ENCODE data around the gene PRSS53.

PRSS53 gene

GRCh38 chr16:31093132-31093703 is 4.5 kb upstream of the PRSS53 start:
- H3K27me3 ChIP-seq (ENCODE audit: low read length): no peaks in the 10 kb centered on the region
- H3K9me3 ChIP-seq (ENCODE audit: insufficient read depth, low read length): no peaks in the 10 kb centered on the region
- H3K9me2 ChIP-seq (replicated peaks; ENCODE audit: insufficient read depth, low read length): no peaks in the 10 kb centered on the region
- peak overlapping the region; percentile 82 for H3K4me3 ChIP-seq (ENCODE audit: insufficient read depth, low read length, poor library complexity, severe bottlenecking)
- H3K27ac ChIP-seq (ENCODE audit: low read depth, low read length): peak overlapping the region; percentile 76; the same call in 1 of the 2 replicates
- H3F3A ChIP-seq (ENCODE audit: insufficient read depth): peaks cover 10% of the 10 kb centered on the region
- no peak overlapping the region for H2AFZ ChIP-seq (ENCODE audit: low read depth, low read length, severe bottlenecking)
- no peak for TF ChIP-seq EZH2phosphoT487 (conservative IDR thresholded peaks at IDR 0.05; ENCODE audit: low read length)
- TF ChIP-seq CTCF (IDR thresholded peaks at IDR 0.05; ENCODE audit: insufficient read depth, low read length, poor library complexity, severe bottlenecking): no peak
- no peaks in the 10 kb centered on the region for H3K36me3 ChIP-seq (ENCODE audit: low read length)
- H3K79me2 ChIP-seq (ENCODE audit: insufficient read depth, low read length): peaks cover 20% of the 10 kb centered on the region
- peak overlapping the region; percentile 72 for H3K4me2 ChIP-seq (ENCODE audit: low read depth, low read length, poor library complexity, severe bottlenecking)
- peaks cover 2% of the 10 kb centered on the region; the same call in 1 of the 2 replicates for H4K20me1 ChIP-seq (ENCODE audit: low read depth, low read length)
- peak overlapping the region; percentile 73 for H3K9ac ChIP-seq (ENCODE audit: low read length)

GRCh38 chr16:31092330-31092729 is 3.6 kb upstream of the PRSS53 start:
- Histone ChIP-seq H3K9me3 (ENCODE audit: insufficient read depth, low read length) (no peaks in the 10 kb centered on the region), H3K9me2 (replicated peaks; ENCODE audit: insufficient read depth, low read length) (no peaks in the 10 kb centered on the region), H3F3A (ENCODE audit: insufficient read depth) (peaks cover 10% of the 10 kb centered on the region), H3K9ac (ENCODE audit: low read length) (no peak overlapping the region), H3K27ac (ENCODE audit: low read depth, low read length) (no peak overlapping the region), H3K4me3 (ENCODE audit: insufficient read depth, low read length, poor library complexity, severe bottlenecking) (no peak overlapping the region), H3K4me2 (ENCODE audit: low read depth, low read length, poor library complexity, severe bottlenecking) (no peak overlapping the region), H3K27me3 (ENCODE audit: low read length) (no peaks in the 10 kb centered on the region), H3K36me3 (ENCODE audit: low read length) (no peaks in the 10 kb centered on the region), H2AFZ (ENCODE audit: low read depth, low read length, severe bottlenecking) (no peak overlapping the region), H3K79me2 (ENCODE audit: insufficient read depth, low read length) (peaks cover 20% of the 10 kb centered on the region), H4K20me1 (ENCODE audit: low read depth, low read length) (peaks cover 2% of the 10 kb centered on the region; the same call in 1 of the 2 replicates)
- TF ChIP-seq EZH2phosphoT487 (conservative IDR thresholded peaks at IDR 0.05; ENCODE audit: low read length) (no peak), CTCF (IDR thresholded peaks at IDR 0.05; ENCODE audit: insufficient read depth, low read length, poor library complexity, severe bottlenecking) (no peak)

- Histone ChIP-seq H2AFZ (ENCODE audit: low read depth, low read length, severe bottlenecking) (no peak overlapping the region), H3K9me2 (replicated peaks; ENCODE audit: insufficient read depth, low read length) (no peaks in the 10 kb centered on the region), H3K27me3 (ENCODE audit: low read length) (no peaks in the 10 kb centered on the region), H3F3A (ENCODE audit: insufficient read depth) (peaks cover 7% of the 10 kb centered on the region), H3K36me3 (ENCODE audit: low read length) (no peaks in the 10 kb centered on the region), H3K9me3 (ENCODE audit: insufficient read depth, low read length) (no peaks in the 10 kb centered on the region), H3K9ac (ENCODE audit: low read length) (no peak overlapping the region), H3K27ac (ENCODE audit: low read depth, low read length) (no peak overlapping the region), H3K79me2 (ENCODE audit: insufficient read depth, low read length) (peaks cover 20% of the 10 kb centered on the region), H4K20me1 (ENCODE audit: low read depth, low read length) (peaks cover 2% of the 10 kb centered on the region; the same call in 1 of the 2 replicates), H3K4me3 (ENCODE audit: insufficient read depth, low read length, poor library complexity, severe bottlenecking) (no peak overlapping the region), H3K4me2 (ENCODE audit: low read depth, low read length, poor library complexity, severe bottlenecking) (no peak overlapping the region)
- TF ChIP-seq EZH2phosphoT487 (conservative IDR thresholded peaks at IDR 0.05; ENCODE audit: low read length): no peak
- TF ChIP-seq CTCF (IDR thresholded peaks at IDR 0.05; ENCODE audit: insufficient read depth, low read length, poor library complexity, severe bottlenecking): no peak
These were observed 1.8 kb upstream of the PRSS53 start for GRCh38 chr16:31090540-31090939.
